Natural killer cell treated with Interleukin-12 subunit alpha and Interleukin-12 subunit beta and Interleukin-15 and Interleukin-18, amount 100 ng/mL, for 72 hours (primary cell): ENCODE results near the gene PLEKHA6. TPM values are rescaled to one million over a fixed set of nuclear protein-coding genes. Genes with fewer than 3 reads are reported as not detected.

Source experiments
- ATAC-seq, 2 donors: fragments of 150-1000 bp; cut with Tn5 transposase in 1 of 2; sonication (Bioruptor Pico), chemical (Tn5 transposase) in 1 of 2; 2 replicates each; pipeline ENCODE4 v1.10.0; 2021
- DNase-seq: peaks from one replicate; pipeline ENCODE4 v3.0.0; 2022; ENCODE audit warnings: low spot score
- H3K27ac Mint-ChIP-seq, 2 donors: 1 replicate in 1 of 2; 2 replicates in 1 of 2; pipeline ENCODE4 v1.8.0; 2022; ENCODE audit warnings: mixed read lengths in 2 of 2, mild to moderate bottlenecking in 1 of 2, moderate library complexity in 1 of 2
- H3K27me3 Mint-ChIP-seq, 2 donors: 1 replicate in 1 of 2; 2 replicates in 1 of 2; pipeline ENCODE4 v1.8.0; 2022; ENCODE audit warnings: mixed read lengths in 2 of 2
- H3K36me3 Mint-ChIP-seq: one replicate; pipeline ENCODE4 v1.8.0; 2022; ENCODE audit warnings: mixed read lengths
- H3K4me1 Mint-ChIP-seq, 2 donors: 1 replicate in 1 of 2; 2 replicates in 1 of 2; pipeline ENCODE4 v1.8.0; 2022; ENCODE audit warnings: low read depth in 2 of 2, mixed read lengths in 2 of 2, mild to moderate bottlenecking in 1 of 2
- H3K4me3 Mint-ChIP-seq: one replicate; pipeline ENCODE4 v1.8.0; 2022; ENCODE audit warnings: mixed read lengths
- H3K9me3 Mint-ChIP-seq: 2 replicates; pipeline ENCODE4 v1.8.0; 2022; ENCODE audit warnings: mixed read lengths
- total RNA-seq, 2 donors: library from RNA; stranded (reverse); gene quantifications; one replicate each; pipeline ENCODE4 v1.2.3, GENCODE V29; 2022

The PLEKHA6 gene
- total RNA-seq, 2 donors from 2014 or later: 0.17 to 0.89 TPM

- Mint-ChIP-seq H3K4me1 (peaks cover 20 to 26% of the 10 kb centered on the region in 2 donors), H3K9me3 (no peaks in the 10 kb centered on the region), H3K36me3 (no peaks in the 10 kb centered on the region), H3K27ac (no peak overlapping the region), H3K27me3 (peaks cover 18 to 24% of the 10 kb centered on the region in 2 donors), H3K4me3 (no peak overlapping the region)
- DNase-seq (no peak), ATAC-seq (no peak)
Measured at GRCh38 chr1:204285436-204286305, 74.1 kb downstream of the PLEKHA6 start.

GRCh38 chr1:204284929-204285328 lies 74.8 kb downstream of the PLEKHA6 start:
- Mint-ChIP-seq H3K4me1 (peaks cover 20 to 26% of the 10 kb centered on the region in 2 donors), H3K27ac (no peak overlapping the region), H3K36me3 (no peaks in the 10 kb centered on the region), H3K9me3 (no peaks in the 10 kb centered on the region), H3K4me3 (no peak overlapping the region), H3K27me3 (peaks cover 17 to 19% of the 10 kb centered on the region in 2 donors)
- DNase-seq (no peak), ATAC-seq (no peak)

DNA sequence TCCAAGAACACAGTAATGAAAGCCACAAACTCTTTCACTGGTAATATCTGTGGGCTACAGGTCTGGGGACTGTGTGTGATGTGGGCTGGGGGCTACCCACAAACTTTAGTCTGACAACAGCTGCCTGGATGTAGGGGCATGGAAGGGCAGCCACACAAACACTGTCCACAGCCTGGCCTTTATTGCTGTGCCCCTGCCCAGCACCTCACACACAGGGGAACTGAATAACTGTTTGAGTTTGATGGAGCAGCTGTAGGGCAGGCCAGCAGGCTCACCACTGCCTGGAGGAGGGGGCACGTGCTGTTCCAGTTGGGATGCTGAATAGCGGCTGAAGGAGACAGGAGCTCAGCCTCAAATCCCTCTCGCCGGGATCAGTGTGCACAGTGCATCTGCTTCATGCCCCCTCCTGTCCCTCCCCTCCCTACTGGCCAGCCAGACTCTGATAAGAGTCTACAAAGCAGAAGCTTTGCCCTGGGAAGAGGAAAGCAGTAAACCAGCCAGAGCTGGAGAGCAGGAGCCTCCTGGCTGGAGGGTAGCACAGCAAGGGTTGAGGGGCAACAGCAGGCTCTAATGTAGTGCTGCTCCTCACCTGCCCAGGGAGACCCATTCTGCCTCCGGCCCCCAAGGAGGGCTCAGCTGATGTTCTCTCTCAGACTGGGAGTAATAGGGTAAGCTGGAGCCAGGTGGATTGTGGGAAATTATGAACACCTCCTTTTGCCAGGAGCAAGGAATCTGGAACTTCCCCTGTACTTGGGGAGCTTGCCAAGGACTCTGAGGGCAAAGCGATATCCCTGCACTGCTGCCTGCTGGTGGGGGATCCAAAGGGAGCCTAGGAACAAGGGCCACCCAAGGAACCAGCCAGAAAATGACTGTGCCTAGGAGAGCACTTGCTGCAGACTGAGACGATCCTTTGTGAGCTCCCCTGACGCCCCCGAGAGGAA lies 75.7 kb downstream of the PLEKHA6 start:
- ATAC-seq: no peak
- Mint-ChIP-seq H3K27ac (no peak overlapping the region), H3K4me1 (peaks cover 20 to 26% of the 10 kb centered on the region in 2 donors), H3K27me3 (peaks cover 17 to 24% of the 10 kb centered on the region in 2 donors), H3K9me3 (no peaks in the 10 kb centered on the region), H3K36me3 (no peaks in the 10 kb centered on the region), H3K4me3 (no peak overlapping the region)
- DNase-seq: no peak

GRCh38 chr1:204282761-204283221 lies 76.9 kb downstream of the PLEKHA6 start:
- ATAC-seq: no peak
- Mint-ChIP-seq H3K27me3 (peaks cover 21 to 26% of the 10 kb centered on the region in 2 donors), H3K9me3 (no peaks in the 10 kb centered on the region), H3K36me3 (no peaks in the 10 kb centered on the region), H3K4me3 (no peak overlapping the region), H3K4me1 (peaks cover 20 to 22% of the 10 kb centered on the region in 2 donors), H3K27ac (no peak overlapping the region)
- DNase-seq: no peak

GRCh38 chr1:204280099-204280961 lies 79.4 kb downstream of the PLEKHA6 start:
- DNase-seq (no peak), ATAC-seq (no peak)
- H3K27ac Mint-ChIP-seq: no peak overlapping the region

GRCh38 chr1:204278958-204279357 lies 80.8 kb downstream of the PLEKHA6 start:
- no peak overlapping the region for H3K4me3 Mint-ChIP-seq
- no peak overlapping the region for H3K27ac Mint-ChIP-seq
- H3K36me3 Mint-ChIP-seq: no peaks in the 10 kb centered on the region
- H3K9me3 Mint-ChIP-seq: no peaks in the 10 kb centered on the region
- ATAC-seq (no peak), DNase-seq (no peak)
- no peaks in the 10 kb centered on the region for H3K4me1 Mint-ChIP-seq
- H3K27me3 Mint-ChIP-seq: peaks cover 29 to 37% of the 10 kb centered on the region in 2 donors

More at GRCh38 chr1:204280099-204280961, 79.4 kb downstream of the PLEKHA6 start:
- H3K36me3 Mint-ChIP-seq: no peaks in the 10 kb centered on the region
- peaks cover 26 to 30% of the 10 kb centered on the region in 2 donors for H3K27me3 Mint-ChIP-seq
- H3K9me3 Mint-ChIP-seq: no peaks in the 10 kb centered on the region
- no peak overlapping the region for H3K4me3 Mint-ChIP-seq
- H3K4me1 Mint-ChIP-seq: peaks cover 0 to under 1% of the 10 kb centered on the region in 2 donors

GRCh38 chr1:204278251-204278650 lies 81.5 kb downstream of the PLEKHA6 start:
- no peak overlapping the region for H3K27ac Mint-ChIP-seq
- H3K9me3 Mint-ChIP-seq: no peaks in the 10 kb centered on the region
- H3K27me3 Mint-ChIP-seq: peaks cover 29 to 37% of the 10 kb centered on the region in 2 donors
- ATAC-seq (no peak), DNase-seq (no peak)
- no peak overlapping the region for H3K4me3 Mint-ChIP-seq
- H3K4me1 Mint-ChIP-seq: no peaks in the 10 kb centered on the region
- H3K36me3 Mint-ChIP-seq: no peaks in the 10 kb centered on the region

DNA sequence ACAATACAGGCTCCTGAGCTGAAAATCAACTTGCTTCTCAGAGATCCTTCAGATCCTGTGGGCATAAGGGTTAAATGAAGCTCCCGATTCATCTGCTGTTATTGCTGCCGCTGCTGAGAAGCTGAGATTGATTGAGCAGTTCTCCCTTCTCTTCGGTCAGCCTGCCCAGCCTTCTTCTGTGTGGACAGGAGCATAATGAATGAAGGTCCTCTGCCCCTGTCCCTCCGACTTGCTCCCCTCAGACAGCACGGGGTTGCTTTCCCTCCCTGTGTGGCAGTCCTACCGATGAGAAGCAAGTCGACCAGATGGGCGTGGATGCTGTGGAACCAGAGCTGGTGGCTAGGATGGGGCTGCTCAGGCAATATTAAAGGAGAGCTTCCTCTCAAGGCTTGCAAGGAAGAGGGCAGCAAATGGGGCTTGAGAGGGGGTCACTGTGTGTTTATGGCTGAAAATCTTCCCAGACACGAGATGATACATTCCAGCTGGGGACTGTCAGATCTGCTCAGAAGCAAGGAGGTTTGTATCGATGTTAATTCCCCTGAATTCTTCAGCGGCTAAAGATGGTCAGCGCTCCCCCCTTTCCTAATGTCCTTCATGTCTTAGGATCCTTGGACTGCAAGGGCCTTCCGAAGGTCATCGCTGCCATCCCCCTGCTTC lies 82.0 kb downstream of the PLEKHA6 start:
- H3K4me3 Mint-ChIP-seq: no peak overlapping the region
- no peak overlapping the region for H3K27ac Mint-ChIP-seq
- no peaks in the 10 kb centered on the region for H3K9me3 Mint-ChIP-seq
- H3K27me3 Mint-ChIP-seq: peaks cover 29 to 37% of the 10 kb centered on the region in 2 donors
- H3K36me3 Mint-ChIP-seq: no peaks in the 10 kb centered on the region
- no peaks in the 10 kb centered on the region for H3K4me1 Mint-ChIP-seq
- DNase-seq (no peak), ATAC-seq (no peak)

DNA sequence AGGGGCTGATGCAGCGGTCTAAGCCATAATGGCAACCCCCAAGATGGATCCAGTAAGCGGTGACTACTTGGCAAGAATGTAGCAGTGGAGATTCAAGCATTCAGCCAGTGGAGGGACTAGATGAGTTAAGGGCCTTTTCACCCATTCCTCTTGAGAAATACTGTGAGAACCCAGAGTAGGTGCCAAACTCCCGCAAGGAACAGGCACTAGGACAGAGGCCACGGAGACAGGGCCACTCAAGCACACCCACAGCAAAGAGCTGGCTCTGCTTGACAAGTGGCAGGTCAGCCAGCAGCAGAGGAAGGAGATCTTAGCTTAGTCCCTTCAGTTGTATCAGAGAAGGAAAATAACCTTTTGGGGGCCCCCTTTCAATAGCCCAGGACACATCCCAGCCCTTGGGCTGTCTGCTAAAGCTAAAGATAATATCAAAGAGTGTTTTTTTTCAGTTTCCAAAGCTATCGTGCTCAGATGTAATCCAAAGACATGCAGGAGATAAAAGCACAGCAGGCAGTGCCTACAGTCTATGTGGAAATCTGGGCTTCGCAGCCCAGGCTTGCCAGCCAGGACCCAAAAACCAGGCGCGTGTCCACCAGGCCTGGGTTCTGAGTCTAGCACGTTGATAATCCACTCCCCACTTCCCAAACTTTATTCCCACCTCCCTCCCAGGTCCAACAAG lies 83.9 kb downstream of the PLEKHA6 start:
- no peak overlapping the region for H3K4me3 Mint-ChIP-seq
- no peak for ATAC-seq
- H3K4me1 Mint-ChIP-seq: no peaks in the 10 kb centered on the region
- DNase-seq: no peak
- H3K9me3 Mint-ChIP-seq: no peaks in the 10 kb centered on the region
- peaks cover 17 to 31% of the 10 kb centered on the region in 2 donors for H3K27me3 Mint-ChIP-seq
- H3K36me3 Mint-ChIP-seq: no peaks in the 10 kb centered on the region
- H3K27ac Mint-ChIP-seq: no peak overlapping the region

GRCh38 chr1:204274446-204274845 lies 85.3 kb downstream of the PLEKHA6 start:
- no peak overlapping the region for H3K27ac Mint-ChIP-seq
- no peak for ATAC-seq

DNA sequence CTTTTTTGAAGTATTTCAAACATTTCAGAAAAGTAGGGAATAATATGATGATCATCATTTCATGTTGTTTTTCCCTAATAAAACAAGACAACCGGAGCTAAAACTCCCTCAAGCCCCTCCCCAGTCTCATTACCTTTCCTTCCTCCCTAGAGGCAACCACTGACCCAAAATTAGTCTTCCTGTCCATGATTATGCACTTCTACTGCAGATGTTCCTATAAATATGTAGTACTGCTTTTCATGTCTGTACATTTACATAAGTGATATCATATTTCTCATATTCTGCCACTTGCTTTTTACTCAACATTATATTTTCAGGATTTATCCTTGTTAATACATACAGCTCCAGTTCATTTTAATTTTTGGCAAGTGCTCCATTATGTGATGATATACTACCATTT lies 87.2 kb downstream of the PLEKHA6 start:
- H3K27me3 Mint-ChIP-seq: peaks cover 8 to 15% of the 10 kb centered on the region in 2 donors
- no peak overlapping the region for H3K4me3 Mint-ChIP-seq
- H3K27ac Mint-ChIP-seq: no peak overlapping the region
- no peaks in the 10 kb centered on the region for H3K4me1 Mint-ChIP-seq
- no peak for DNase-seq
- ATAC-seq: no peak
- H3K36me3 Mint-ChIP-seq: no peaks in the 10 kb centered on the region
- no peaks in the 10 kb centered on the region for H3K9me3 Mint-ChIP-seq

More at GRCh38 chr1:204274446-204274845, 85.3 kb downstream of the PLEKHA6 start:
- Mint-ChIP-seq H3K36me3 (no peaks in the 10 kb centered on the region), H3K4me3 (no peak overlapping the region), H3K4me1 (no peaks in the 10 kb centered on the region), H3K9me3 (no peaks in the 10 kb centered on the region), H3K27me3 (peaks cover 12 to 23% of the 10 kb centered on the region in 2 donors)
- no peak for DNase-seq

GRCh38 chr1:204271970-204272369 lies 87.8 kb downstream of the PLEKHA6 start:
- H3K36me3 Mint-ChIP-seq: no peaks in the 10 kb centered on the region
- no peaks in the 10 kb centered on the region for H3K4me1 Mint-ChIP-seq
- ATAC-seq (no peak), DNase-seq (no peak)
- H3K9me3 Mint-ChIP-seq: no peaks in the 10 kb centered on the region
- H3K27me3 Mint-ChIP-seq: peaks cover 8 to 14% of the 10 kb centered on the region in 2 donors
- no peak overlapping the region for H3K27ac Mint-ChIP-seq
- H3K4me3 Mint-ChIP-seq: no peak overlapping the region
